ENCODE measurements around the gene IGSF9B.

The IGSF9B gene

DNA sequence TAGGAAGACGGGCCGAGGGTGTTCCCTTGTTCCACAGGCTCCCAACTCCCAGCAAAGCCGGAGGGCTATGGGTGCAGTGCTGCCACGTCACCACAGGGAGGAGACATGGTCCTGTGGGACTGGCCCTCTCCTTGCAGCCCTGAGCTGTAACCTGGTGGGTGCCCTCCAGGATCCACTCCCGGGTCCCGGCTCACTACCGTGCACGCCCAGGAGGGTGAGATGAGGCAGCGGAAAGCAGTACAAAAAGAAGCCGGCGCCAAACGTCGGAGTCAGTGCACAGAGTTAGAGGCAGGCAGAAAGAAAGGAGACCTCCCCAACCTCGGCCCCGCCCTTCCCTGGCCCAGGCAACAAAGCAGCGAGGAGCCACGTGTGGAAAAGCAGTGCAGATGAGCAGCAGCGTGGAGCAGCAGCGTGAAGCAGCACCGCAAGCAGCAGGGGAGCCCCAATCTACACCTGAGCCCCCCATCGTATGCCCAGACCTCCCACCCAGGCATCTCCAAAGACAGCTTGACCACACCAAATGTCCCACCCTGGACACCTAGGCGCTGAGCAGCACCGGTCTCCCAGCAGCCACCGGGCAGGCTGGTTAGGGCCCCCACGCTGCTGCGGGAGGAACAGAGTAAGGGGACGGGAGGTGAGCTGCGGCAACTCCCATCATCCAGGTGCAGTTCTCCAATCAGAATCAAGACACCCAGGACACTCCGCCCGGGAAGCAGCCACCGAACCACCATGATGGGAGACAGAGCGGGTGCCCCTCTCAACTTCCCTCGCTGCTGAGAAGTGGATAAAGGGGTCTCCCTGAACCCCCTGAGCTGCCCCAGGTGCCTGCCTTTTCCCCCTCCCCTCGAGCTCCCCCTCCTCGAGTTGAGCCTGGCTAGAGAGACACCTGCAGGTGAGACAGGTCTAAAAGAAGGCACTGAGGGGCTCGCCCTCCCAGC is 28.8 kb downstream of the IGSF9B start:
- DNase-seq (ENCODE audit: low read depth), result no peak
- TF ChIP-seq, protein P1, sequence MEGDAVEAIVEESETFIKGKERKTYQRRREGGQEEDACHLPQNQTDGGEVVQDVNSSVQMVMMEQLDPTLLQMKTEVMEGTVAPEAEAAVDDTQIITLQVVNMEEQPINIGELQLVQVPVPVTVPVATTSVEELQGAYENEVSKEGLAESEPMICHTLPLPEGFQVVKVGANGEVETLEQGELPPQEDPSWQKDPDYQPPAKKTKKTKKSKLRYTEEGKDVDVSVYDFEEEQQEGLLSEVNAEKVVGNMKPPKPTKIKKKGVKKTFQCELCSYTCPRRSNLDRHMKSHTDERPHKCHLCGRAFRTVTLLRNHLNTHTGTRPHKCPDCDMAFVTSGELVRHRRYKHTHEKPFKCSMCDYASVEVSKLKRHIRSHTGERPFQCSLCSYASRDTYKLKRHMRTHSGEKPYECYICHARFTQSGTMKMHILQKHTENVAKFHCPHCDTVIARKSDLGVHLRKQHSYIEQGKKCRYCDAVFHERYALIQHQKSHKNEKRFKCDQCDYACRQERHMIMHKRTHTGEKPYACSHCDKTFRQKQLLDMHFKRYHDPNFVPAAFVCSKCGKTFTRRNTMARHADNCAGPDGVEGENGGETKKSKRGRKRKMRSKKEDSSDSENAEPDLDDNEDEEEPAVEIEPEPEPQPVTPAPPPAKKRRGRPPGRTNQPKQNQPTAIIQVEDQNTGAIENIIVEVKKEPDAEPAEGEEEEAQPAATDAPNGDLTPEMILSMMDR (IDR thresholded peaks at IDR 0.05; ENCODE audit: low read depth, low read length, missing control alignments), result peak; percentile 98
- no peak overlapping the region for H3K4me3 ChIP-seq (ENCODE audit: low read depth, low read length)

DNA sequence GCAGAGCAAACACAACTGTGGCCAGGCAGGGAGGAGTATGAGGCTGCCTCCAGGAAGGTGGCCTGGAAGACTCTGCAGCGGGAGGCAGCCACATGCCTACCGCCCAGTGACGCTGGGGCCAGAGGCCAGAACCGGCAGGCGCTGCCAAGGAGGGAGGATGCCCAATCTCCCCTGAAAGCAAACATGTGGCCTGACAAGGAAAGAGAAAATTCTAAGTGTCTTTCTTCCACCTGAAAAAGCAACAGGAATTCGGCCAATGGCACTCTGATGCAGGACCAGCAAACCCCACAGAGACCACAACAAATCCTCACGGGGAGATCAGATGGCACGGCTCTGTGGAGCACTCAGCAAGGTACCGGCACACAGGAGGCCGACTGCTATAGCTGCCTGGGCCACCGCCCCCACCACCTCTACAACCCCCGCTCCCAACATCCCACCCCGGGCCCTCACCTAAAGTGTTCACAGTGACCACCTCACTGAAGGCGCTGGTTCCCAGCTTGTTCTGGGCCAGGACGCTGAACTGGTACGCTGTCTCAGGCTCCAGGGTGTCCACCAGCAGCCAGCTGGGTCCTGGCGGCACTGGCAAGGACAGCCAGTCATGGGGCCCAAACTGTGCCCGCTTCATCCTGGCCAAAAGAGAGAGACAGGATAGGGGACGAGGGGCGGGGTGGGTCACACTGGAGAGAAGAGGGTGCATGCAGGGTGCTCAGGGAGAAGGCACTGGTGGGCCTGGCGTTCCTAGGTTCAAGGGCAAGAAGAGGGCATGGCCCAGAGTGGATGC is 30.1 kb downstream of the IGSF9B start:
- DNase-seq (ENCODE audit: low read depth), result no peak
- TF ChIP-seq, protein P1 (IDR thresholded peaks at IDR 0.05; ENCODE audit: low read depth, low read length, missing control alignments), result no peak
- H3K4me3 ChIP-seq (ENCODE audit: low read depth, low read length), result no peak overlapping the region

DNA sequence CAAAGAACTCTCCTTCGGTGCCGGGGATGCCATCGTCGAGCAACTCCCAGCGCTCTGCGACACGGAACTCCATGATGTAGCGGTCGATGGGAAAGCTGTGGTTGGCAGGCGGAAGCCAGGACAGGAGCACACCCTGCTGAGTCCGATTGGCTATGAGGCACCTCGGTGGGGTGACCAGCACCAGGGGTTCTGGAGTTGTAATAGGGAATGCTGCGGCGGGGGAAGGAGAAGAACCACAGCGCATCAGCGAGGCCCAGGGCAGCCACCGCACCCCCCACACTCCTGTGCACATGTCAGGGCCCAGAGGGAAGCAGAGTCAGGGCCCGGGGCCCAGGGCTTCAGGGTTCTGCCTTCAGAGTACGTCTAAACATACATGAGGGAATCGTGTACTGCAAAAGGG is 31.0 kb downstream of the IGSF9B start:
- TF ChIP-seq, protein P1 (IDR thresholded peaks at IDR 0.05; ENCODE audit: low read depth, low read length, missing control alignments), result no peak
- H3K4me3 ChIP-seq (ENCODE audit: low read depth, low read length), result no peak overlapping the region
- no peak for DNase-seq (ENCODE audit: low read depth)

- H3K4me3 ChIP-seq (ENCODE audit: low read depth, low read length), result no peak overlapping the region
- DNase-seq (ENCODE audit: low read depth), result no peak
- TF ChIP-seq, protein P1 (IDR thresholded peaks at IDR 0.05; ENCODE audit: low read depth, low read length, missing control alignments), result no peak
Observed at GRCh38 chr11:133924661-133925060, 32.1 kb downstream of the IGSF9B start.

DNA sequence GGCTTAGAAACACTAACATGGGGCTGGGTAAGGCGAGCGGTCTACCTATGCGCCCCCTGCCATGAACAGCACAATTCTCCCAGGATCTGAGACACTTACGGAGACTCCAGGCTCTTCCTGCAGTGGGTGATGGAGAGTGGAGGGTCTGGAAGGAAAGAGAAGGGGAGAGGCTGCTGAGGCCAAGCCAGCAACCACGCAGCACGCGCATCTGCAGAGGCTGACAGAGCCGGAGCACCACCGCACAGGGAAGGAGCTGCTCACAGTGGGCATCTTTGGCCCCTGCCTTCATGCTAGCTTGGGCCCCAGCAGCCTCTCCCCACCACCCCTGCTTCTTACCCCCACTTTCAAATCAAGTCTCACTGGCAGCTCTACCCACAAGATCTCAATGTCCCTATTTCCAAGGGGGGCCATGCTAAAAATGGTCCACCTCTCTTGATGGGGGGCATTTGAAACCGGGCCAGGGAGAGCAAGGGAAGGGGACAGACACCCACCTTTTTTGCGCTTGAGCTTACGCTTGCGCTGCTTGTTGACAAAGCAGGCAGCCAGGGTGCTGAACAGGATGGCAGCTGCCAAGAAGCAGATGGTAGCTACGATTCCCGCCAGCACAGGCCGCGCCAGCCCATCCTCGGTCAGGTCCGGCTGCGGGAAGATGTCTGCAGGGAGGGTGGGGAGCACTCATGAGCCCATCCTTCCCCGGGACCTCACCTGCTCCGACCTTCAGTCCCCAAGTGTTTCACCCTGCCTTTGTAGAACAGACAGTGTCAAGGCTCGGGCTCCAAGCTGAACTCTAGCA is 34.5 kb downstream of the IGSF9B start:
- H3K4me3 ChIP-seq (ENCODE audit: low read depth, low read length), result no peak overlapping the region
- no peak for DNase-seq (ENCODE audit: low read depth)
- TF ChIP-seq, protein P1 (IDR thresholded peaks at IDR 0.05; ENCODE audit: low read depth, low read length, missing control alignments), result no peak

DNA sequence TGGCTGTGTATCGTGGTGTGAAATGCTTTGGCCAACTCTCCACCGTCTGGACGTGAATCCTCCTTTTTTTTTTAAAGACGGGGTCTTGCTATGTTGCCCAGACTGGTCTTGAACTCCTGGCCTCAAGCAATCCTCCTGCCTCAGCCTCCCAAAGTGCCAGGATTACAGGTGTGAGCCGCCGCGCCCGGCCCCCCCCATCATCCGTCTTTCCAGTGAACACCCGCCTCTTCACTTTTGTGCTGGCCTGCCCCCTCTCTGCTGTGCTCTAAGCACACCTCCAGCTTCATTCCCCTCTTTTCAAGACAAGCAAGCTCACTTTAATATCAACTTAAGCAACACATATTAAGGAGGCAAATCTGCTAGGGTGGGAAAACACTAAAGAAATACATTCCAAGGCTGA is 35.3 kb downstream of the IGSF9B start:
- DNase-seq (ENCODE audit: low read depth), result no peak

More for the DNA sequence above, 35.3 kb downstream of the IGSF9B start:
- no peak overlapping the region for H3K4me3 ChIP-seq (ENCODE audit: low read depth, low read length)
- TF ChIP-seq, protein P1 (IDR thresholded peaks at IDR 0.05; ENCODE audit: low read depth, low read length, missing control alignments), result no peak
